ENCODE measurements around the gene KRT36.

DNA sequence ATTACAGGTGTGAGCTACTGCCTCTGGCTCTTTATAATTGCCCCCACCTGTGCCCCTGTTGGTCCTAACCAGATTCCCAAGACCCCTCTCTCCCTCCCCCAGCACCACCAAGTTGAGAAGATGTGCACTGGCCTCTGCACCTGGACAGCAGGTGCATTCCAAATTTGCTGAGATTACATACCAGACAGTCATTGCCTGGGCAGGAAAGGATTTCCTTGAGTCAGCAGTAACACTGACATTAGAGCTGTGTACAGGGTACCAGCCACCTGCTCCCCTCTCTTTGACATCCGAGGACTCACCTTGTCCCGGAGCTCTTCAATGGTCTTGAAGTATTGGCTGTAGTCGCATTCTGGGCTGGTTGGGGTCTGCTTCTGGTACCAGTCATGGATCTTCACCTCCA lies 28.3 kb upstream of the KRT36 start:
- no peak for TF ChIP-seq CTCF (IDR thresholded peaks at IDR 0.05)
- TF ChIP-seq POLR2A (IDR thresholded peaks at IDR 0.05), result no peak
- TF ChIP-seq EP300 (IDR thresholded peaks at IDR 0.05; ENCODE audit: low read depth), result no peak
- no peak for TF ChIP-seq POLR2AphosphoS5 (IDR thresholded peaks at IDR 0.05)

All from transverse colon (tissue), 4 donors.